Esophagus muscularis mucosa (tissue), 4 donors: ENCODE data around the gene CLEC16A.

ENCODE experiments used
- CTCF ChIP-seq, 3 experiments: fragments of 200-600 bp in 2 of 3; fragments of 450-650 bp in 1 of 3; sonication (generic) in 2 of 3; IDR thresholded peaks; one replicate each; pipeline ENCODE4 v1.5.1; 2017 to 2019; ENCODE audit warnings: antibody characterized with exemption in 3 of 3, mild to moderate bottlenecking in 2 of 3, moderate library complexity in 1 of 3
- EP300 ChIP-seq: sonication (generic); formaldehyde crosslinking; IDR thresholded peaks from one replicate; pipeline ENCODE4 v1.6.1; 2017; ENCODE audit warnings: antibody characterized with exemption
- POLR2A ChIP-seq: fragments of 450-650 bp; IDR thresholded peaks from one replicate; pipeline ENCODE4 v1.6.1; 2017; ENCODE audit warnings: antibody characterized with exemption, moderate library complexity, mild to moderate bottlenecking, low read depth
- POLR2AphosphoS5 ChIP-seq, 2 donors: sonication (generic); formaldehyde crosslinking; IDR thresholded peaks; one replicate each; pipeline ENCODE4 v1.6.1; 2017; ENCODE audit warnings: antibody characterized with exemption in 2 of 2

GRCh38 chr16:10980813-10981212 lies 36.4 kb downstream of the CLEC16A start:
- TF ChIP-seq CTCF (IDR thresholded peaks at IDR 0.05): no peak
- TF ChIP-seq EP300: no peak
- no peak for TF ChIP-seq POLR2AphosphoS5 (IDR thresholded peaks at IDR 0.05)
- TF ChIP-seq POLR2A: no peak
